K562 (cell line): ENCODE data around the gene OR52A5. TPM values are rescaled to one million over a fixed set of nuclear protein-coding genes. Genes with fewer than 3 reads are reported as not detected.

ENCODE experiments used
- AFF1 ChIP-seq, 2 experiments: fragments of 450-650 bp; IDR thresholded peaks; 2 replicates each; pipeline ENCODE4 v1.6.1; 2018; ENCODE audit warnings: mild to moderate bottlenecking in 2 of 2, low read depth in 1 of 2; ENCODE audit not compliant: partially characterized antibody in 2 of 2
- MLLT1 ChIP-seq, 2 experiments: fragments of 450-650 bp; IDR thresholded peaks; 2 replicates each; pipeline ENCODE4 v1.6.1; 2016
- NCOR1 ChIP-seq: fragments of 450-650 bp; IDR thresholded peaks from 2 replicates; pipeline ENCODE4 v1.6.1; 2016; ENCODE audit warnings: mild to moderate bottlenecking, moderate library complexity
- POLR2G ChIP-seq: fragments of 200-400 bp; formaldehyde crosslinking; IDR thresholded peaks from 2 replicates; pipeline ENCODE4 v1.6.1; 2017; ENCODE audit warnings: low read depth, mild to moderate bottlenecking, antibody characterized with exemption, low read length, moderate library complexity
- REST ChIP-seq, 2 experiments: fragments of 450-650 bp; formaldehyde crosslinking in 1 of 2; IDR thresholded peaks; 2 replicates each; pipeline versions ENCODE4 v1.4.0 to v1.6.1; 2014 to 2020; ENCODE audit warnings: mild to moderate bottlenecking in 2 of 2, borderline replicate concordance in 1 of 2, low read depth in 1 of 2
- SMAD3 ChIP-seq: fragments of 450-650 bp; formaldehyde crosslinking; conservative IDR thresholded peaks from 2 replicates; pipeline ENCODE4 v1.4.0; 2020; ENCODE audit warnings: mild to moderate bottlenecking
- SRSF7 ChIP-seq: fragments of 200-400 bp; formaldehyde crosslinking; optimal IDR thresholded peaks from 2 replicates; pipeline ENCODE3; 2017; ENCODE audit warnings: mild to moderate bottlenecking, low read depth, low read length
- TRIM25 ChIP-seq: fragments of 450-650 bp; IDR thresholded peaks from 2 replicates; pipeline ENCODE4 v1.7.0; 2016; ENCODE audit warnings: borderline replicate concordance
- USF1 ChIP-seq: sonication (generic); formaldehyde crosslinking; IDR thresholded peaks from 2 replicates; pipeline ENCODE4 v1.9.0; 2022; ENCODE audit warnings: mild to moderate bottlenecking, missing genetic modification reagents
- polyA plus RNA-seq, 8 experiments: library from polyadenylated mRNA; depleted of rRNA in 4 of 8; stranded (reverse) in 5 of 8; unstranded in 3 of 8; fragments of >200 nt; fragmentation: Nextera tagmentation in 2 of 8; fragmentation: Illumina TruSeq in 1 of 8; extraction: Ambion mirVana in 2 of 8; extraction: Trizol in 1 of 8; gene quantifications; 2 replicates each; pipeline versions ENCODE4 v1.2.1 to v1.2.3, GENCODE V29; 2011 to 2014; ENCODE audit warnings: inconsistent platforms in 1 of 8, missing spikeins in 1 of 8
- total RNA-seq, 7 experiments: library from RNA; depleted of rRNA in 6 of 7; stranded (reverse); fragments of >200 nt in 6 of 7; fragmentation: Illumina TruSeq in 2 of 7; extraction: Trizol in 2 of 7; gene quantifications; 2 replicates each; pipeline versions ENCODE4 v1.2.1 to v1.2.3, GENCODE V29; 2011 to 2021; ENCODE audit warnings: low replicate concordance in 1 of 7

OR52A5 gene
- total and polyA plus RNA-seq, 9 of the 15 experiments (the other 6 are each of a cell fraction or from before 2014, with no cell fraction given), result 0.04 to 1.1 (median 0.94) TPM; not detected in 6

GRCh38 chr11:5129457-5129877, 8.7 kb downstream of the OR52A5 start (continued):
- peak in 1 of 2 experiments; percentile 81 for TF ChIP-seq AFF1 (IDR thresholded peaks at IDR 0.05; ENCODE audit: low read depth in 1 of 2, partially characterized antibody in 2 of 2)
- no peak for TF ChIP-seq TRIM25
- TF ChIP-seq SRSF7, result no peak
- TF ChIP-seq NCOR1, result peak; percentile 29; the same call in 1 of the 2 replicates
- TF ChIP-seq USF1 (CRISPR knock-in tag), result no peak
- 0 out of 4 replicates have a peak, but pooled peaks of 1 of the 2 experiments have one; percentile 44 for TF ChIP-seq MLLT1 (IDR thresholded peaks at IDR 0.05)
- TF ChIP-seq POLR2G, result peak; percentile 52; the same call in 1 of the 2 replicates
- peak; percentile 26; the same call in 1 of the 2 replicates for TF ChIP-seq REST (IDR thresholded peaks at IDR 0.05; ENCODE audit: borderline replicate concordance)
- no peak for TF ChIP-seq REST (CRISPR knock-in tag; IDR thresholded peaks at IDR 0.05; ENCODE audit: low read depth)
- no peak for TF ChIP-seq SMAD3 (CRISPR knock-in tag)
